COLO829 (cell line): Measurements from ENCODE around the gene CLASRP.
"Not testable (repeated sequence)": the region's sequence is repeated elsewhere in the genome, so short reads cannot be mapped to it uniquely, and the experiment has no call there.

Experiments used
- DNase-seq: peaks from one replicate; pipeline ENCODE4 v3.0.0; 2012; ENCODE audit warnings: low spot score

Gene CLASRP

DNA sequence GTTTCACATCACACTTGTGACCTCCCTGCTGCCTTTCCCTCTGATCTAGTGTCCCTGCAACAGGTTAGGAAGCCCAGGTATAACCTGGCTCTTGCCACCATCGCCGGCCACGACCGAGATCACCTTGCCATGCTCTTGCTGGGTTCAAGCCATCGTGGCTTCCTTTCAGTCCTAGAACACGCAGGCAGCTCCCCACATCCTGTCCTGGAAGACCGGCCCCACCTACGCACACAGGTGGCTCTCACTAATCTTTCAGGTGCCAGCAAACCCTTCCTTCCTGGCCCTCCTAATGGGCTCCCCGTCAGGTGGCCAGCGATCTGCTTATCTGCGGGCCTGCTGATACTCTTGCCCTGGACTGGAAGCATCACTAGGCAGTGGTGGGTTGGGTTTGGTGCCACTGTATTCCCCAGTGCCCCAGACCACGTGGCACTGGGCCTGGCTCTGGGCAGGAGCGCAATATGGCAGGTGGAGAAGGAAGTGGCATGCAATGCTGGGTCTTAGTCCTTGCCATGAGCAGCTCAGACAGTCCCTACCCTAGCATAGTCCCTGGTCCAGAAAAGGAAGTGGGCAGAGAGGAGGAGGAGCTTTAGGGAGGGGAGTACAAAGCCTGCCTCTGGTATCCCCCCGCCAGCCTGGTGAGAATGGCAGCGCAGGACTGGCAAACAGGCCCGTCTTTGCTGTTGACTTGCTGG, 66.0 kb downstream of the CLASRP start:
- no peak for DNase-seq

DNA sequence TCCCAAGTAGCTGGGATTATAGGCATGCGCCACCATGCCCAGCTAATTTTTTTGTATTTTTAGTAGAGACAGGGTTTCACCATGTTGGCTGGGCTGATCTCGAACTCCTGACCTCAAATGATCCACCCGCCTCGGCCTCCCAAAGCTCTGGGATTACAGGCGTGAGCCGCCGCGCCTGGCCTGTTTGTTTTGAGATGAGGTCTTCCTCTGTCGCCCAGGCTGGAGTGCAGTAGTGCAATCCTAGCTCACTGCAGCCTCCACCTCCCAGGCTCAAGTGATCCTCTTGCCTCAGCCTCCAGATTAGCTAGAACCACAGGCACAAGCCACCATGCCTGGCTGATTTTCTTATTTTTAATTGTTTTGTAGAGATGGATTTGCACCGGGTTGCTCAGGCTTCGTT, 67.5 kb downstream of the CLASRP start:
- not testable (repeated sequence) for DNase-seq

DNA sequence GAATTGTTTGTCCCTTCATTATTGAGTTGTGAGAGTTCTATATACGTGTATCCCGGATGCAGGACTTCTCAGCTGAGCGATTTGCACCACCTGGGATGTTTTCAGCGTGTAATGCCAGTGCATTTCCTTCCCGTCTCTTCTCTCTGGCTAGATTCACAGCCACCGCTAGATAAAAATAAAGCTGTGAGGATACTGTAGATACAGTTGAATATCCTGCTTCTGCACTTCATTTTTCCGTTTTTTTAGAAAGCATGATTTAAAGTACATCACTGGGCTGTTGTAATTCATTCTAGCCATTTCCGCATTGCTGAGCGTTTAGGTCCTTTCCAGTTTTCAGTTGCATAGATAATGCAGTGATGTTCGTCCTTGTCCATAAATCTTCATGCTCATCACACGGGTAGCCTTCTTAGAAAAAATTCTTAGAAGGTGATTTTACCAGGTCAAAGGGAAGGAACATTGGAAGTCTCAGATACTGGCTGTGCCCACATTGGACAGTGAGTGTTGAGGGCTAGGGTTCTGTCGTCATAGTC, 68.8 kb downstream of the CLASRP start:
- no peak for DNase-seq

DNA sequence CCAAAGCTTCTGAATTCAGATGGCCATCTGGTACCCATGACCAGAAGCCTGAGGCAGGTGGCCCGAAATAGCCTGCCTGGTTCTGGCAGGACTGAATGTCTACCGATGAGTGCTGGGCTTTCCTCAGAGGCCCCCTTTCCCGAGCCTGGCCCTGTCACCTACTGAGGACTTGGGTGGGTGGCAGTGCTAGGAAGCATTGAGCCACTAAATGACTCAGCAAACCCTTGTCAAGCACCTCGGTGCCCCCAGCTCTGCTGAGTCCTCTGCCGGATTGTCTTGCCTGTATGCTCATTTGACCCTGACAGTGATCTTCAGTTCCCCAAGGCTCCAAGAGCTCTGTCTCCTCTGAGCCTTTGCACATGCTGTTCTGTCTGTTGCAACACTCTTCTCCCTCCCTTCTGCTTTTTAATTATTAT, 72.0 kb downstream of the CLASRP start:
- no peak for DNase-seq

DNA sequence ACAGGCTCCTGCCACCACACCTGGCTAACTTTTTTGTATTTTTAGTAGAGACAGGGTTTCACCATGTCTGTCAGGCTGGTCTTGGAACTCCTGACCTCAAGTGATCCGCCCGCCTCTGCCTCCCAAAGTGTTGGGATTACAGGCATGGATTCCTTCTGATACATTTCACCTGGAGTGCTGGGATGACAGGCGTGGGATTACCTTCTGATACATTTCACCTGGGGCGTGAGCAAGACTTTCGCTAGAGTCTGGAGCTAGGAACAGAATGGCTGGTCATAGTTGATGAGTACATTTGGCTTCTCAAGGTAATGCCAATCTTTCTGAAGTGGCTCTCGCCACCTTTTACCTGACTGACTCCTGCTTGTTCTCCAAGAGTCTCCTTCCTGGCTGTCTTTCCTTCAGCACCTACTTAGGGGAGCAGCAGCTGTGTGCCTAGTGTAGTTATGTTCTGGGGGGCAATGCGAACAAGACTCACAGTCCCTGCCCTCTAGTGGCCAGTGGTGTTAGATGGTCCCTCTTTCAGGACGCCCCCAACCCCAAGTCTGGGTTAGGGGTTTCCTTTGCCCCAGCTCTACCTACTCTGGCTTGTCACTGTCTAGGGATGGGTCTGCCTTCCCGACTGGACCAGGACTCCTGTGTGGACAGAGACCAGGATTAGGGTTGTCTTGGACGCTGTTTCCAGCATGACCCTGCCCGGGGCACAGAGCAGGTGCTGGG, 73.4 kb downstream of the CLASRP start:
- DNase-seq = no peak

DNA sequence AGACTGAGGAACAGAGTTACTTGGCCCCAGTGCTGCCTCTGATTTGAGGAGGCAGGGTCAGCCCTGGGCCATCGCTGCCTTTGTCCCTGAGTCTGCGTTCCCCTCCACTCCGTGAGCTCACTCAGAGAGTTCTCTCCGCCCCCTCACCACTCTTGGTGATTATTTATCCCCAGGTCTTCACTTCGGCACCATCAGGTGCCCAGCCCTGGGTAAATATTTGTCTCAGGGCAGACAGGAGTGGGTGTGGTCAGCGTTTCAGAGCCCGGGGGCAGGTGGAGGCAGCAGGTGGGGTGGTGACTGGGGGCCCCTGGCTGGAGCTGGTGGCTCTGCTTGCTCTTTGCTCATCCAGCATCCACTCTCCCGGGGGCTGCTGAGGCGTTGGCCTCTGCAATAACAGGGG, 74.8 kb downstream of the CLASRP start:
- no peak for DNase-seq

DNA sequence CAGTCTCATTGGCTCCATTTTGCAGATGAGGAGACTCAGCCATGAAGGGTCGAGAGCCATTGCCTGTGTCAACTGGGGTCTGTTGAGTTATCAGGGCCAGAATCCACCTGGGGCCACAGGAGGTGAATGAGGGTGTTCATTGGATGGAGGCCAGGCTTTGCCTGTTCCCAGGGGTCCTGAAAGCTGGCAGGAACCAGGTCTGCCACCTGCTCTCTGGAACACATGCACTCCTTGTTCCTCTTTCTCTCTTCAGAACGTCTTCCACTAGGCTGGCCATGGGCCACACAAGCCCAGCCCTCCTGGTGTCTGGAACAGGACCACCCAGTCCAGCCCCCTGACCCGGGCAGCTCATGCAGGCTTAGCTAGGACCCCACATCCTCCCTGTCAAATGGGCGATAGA, 75.3 kb downstream of the CLASRP start:
- DNase-seq = no peak

DNA sequence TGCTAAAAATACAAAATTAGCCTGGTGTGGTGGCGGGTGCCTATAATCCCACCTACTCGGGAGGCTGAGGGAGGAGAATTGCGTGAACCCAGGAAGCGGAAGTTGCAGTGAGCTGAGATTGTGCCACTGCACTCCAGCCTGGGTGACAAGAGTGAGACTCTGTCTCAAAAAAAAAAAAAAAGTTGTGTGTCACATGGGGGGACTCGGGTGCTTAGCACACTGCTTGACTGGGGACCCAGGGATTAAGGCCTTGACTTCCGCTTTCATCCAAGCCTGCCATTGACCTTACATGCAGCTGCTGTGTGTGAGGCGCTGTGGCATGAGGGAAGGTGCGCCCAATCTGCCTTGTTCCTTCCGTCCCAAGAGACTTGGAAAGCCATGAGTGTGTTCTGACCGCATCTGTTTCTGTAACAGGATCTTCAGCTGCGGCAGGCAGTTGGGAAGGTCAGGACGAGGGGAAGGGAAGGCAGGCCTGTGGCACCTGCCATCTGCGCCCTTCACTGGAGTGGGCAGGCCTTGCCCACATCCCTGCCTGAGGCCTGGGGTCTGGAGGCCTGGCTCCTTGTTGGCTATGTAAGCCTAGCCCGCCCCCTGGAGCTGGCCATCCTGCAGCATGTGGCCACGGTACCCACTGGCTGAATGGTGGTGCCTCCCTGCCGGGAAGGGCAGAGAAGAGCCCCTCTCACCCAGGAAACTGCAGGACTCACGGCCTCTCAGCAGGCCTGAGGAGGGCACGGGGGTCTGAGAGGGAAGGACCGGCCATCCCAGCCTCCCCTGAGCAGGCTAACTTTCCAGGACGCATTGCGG, 77.2 kb downstream of the CLASRP start:
- DNase-seq = no peak

DNA sequence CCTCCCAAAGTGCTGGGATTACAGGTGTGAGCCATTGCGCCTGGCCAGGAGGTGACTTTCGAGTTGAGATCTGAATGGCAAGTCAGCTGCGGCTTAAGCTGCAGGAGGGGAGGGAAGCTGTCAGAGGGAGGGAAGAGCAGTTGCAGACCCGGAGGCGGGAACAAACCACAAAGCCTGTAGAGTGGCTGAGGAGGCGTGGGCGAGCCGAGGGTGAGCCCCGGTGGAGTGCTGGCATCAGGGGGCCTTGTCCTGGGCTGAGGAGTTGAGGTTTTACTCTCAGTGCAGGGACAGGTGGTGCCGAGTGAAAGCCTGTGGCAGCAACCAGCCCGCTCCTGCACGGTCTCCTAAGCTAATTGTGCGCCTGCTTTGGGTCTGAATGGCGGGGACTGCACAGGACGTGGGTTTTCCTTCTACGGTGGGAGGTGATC, 78.3 kb downstream of the CLASRP start:
- no peak for DNase-seq

DNA sequence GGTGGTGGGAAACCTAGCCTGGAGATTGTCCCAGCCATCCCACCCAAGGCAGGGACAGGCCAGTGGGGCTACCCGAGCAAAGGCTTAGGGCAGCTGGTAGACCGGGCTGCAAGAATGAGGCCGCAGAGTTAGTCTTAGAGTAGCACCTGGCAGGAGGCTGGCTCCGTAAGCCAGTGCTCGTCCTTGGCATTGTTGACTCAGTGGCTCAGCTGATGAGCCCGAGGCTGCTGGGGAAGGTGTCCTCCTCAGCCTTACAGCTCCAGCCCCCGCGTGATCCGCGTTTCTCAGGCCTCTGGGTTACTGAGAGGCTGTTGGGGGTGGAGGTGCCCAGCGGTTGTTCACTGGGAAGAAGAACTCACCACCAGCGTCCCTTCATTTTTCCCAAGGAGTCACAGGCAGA, 78.8 kb downstream of the CLASRP start:
- DNase-seq = no peak

DNA sequence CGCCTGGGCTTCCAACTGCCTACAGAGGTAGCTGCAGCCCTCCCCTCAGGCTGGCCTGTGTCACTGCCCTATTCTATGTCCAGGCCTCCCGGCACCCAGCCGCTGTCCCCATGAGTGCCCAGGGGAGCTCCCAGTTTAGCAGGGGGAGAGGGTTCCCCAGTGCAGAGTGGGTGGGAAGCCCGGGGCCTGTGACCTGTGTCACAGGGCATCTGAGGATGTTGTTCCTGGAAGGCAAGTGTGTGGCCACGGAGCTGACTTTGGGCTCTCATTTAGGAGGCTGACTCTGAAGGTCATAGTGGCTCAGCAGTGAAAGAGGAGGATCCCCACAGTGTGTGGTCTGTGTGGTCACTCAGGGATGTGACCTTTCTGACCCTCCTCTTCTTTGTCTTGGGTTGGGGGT, 79.3 kb downstream of the CLASRP start:
- no peak for DNase-seq

DNA sequence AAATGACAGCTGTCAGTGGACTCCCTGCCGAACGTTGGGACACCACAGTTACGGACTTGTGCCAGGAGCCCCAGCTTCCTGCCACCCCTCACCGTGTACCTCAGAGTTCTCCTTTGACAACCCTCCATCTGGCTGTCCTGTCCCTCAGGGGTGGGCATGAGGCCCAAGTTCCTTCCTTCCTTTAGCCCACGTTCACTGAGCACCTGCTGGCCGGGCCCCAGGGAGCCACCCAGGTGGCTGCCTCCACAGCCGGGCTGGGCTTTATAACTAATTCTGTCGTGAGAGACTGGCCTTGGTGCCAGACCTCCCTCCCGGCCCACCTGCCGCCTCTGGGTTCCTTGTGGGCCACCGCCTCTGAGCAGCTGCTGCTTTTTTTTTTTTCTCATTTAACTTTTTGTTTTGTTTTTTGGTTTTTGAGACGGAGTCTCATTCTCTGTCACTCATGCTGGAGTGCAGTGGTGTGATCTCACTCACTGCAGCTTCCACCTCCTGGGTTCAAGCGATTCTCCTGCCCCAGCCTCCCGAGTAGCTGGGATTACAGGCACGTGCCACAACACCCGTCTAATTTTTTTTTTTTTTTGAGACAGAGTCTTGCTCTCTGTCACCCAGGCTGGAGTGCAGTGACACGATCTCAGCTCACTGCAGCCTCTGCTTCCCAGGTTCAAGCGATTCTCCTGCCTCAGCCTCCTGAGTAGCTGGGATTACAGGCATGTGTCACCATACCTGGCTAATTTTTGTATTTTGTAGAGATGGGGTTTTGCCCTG, 79.9 kb downstream of the CLASRP start:
- DNase-seq = not testable (repeated sequence)

DNA sequence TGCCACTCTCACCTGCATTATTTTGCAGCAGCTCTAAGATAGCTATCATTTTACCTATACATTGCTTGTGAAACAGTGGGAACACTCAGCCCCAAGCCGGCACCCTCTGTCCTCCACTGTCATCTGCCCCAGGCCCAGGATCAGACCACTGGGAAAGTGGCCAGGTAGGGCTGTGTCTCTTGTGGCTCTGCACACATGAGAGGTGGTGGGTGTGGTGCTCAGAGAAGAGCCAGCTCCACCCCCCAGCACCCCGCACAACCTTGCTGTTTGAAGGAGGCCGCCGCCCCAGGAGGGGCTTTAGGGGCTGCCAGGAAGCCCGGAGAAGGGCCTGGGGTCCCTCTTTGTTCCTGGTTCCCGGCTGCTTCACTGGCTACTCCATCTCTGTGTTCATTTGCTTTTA, 80.7 kb downstream of the CLASRP start:
- no peak for DNase-seq
